SK-N-SH treated with all-trans-retinoic acid at 6 μM for 48 hours (cell line): ENCODE measurements around the gene IMP4.

Experiments used
- ARNTL ChIP-seq: fragments of 450-650 bp; formaldehyde crosslinking; IDR thresholded peaks from 2 replicates; pipeline ENCODE4 v1.5.0; 2020; ENCODE audit warnings: low read depth, mild to moderate bottlenecking, moderate library complexity, borderline replicate concordance
- ZC3H10 ChIP-seq: fragments of 250-450 bp; sonication (Bioruptor Pico); IDR thresholded peaks from 2 replicates; pipeline ENCODE4 v1.5.1; 2021; ENCODE audit warnings: mild to moderate bottlenecking, moderate library complexity
- ZFP3 ChIP-seq: fragments of 250-450 bp; sonication (Bioruptor Pico); IDR thresholded peaks from 2 replicates; pipeline ENCODE4 v1.5.0; 2020; ENCODE audit warnings: mild to moderate bottlenecking, moderate library complexity
- ZFP30 ChIP-seq: fragments of 450-650 bp; formaldehyde crosslinking; IDR thresholded peaks from 2 replicates; pipeline ENCODE4 v1.5.0; 2022; ENCODE audit warnings: mild to moderate bottlenecking, moderate library complexity
- ZNF565 ChIP-seq: fragments of 450-650 bp; formaldehyde crosslinking; conservative IDR thresholded peaks from 2 replicates; pipeline ENCODE4 v1.5.0; 2020; ENCODE audit warnings: low read depth, mild to moderate bottlenecking, moderate library complexity

- no peak for TF ChIP-seq ZC3H10 (CRISPR knock-in tag)
- no peak for TF ChIP-seq ZNF565 (CRISPR knock-in tag)
- TF ChIP-seq ARNTL (CRISPR knock-in tag), result no peak
- no peak for TF ChIP-seq ZFP30 (CRISPR knock-in tag)
- TF ChIP-seq ZFP3 (CRISPR knock-in tag), result no peak
Observed at GRCh38 chr2:130335226-130335625, 7.5 kb upstream of the IMP4 start.
